SKM-1 treated with dmso at 0.1 percent for 144 hours (cell line): ENCODE data around the gene RPS6KC1.
"Not testable (repeated sequence)": the region's sequence is repeated elsewhere in the genome, so short reads cannot be mapped to it uniquely, and the experiment has no call there.

Experiments used
- DNase-seq: peaks from one replicate; lab custom pipeline; 2025; ENCODE audit not compliant: unreplicated experiment; lab: John Stamatoyannopoulos, UW

Gene RPS6KC1

DNA sequence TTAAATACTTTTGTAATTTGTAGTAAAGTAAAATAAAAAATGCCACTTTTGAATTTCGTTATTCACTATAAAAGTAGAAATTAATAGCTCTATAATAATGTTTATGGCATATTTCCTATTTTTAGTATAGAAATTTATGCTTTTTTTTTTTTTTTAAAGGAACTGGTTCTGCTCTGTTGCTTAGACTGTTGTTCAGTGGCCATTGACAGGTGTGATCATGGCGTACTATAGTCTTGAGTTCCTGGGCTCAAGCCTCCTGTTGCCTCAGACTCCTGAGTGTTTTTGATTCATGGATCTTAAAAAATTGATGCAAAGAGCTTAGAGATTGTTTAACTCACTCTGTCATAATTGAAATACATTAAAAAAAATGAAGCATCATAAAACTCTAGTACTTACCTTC is 53.6 kb downstream of the RPS6KC1 start:
- DNase-seq, result no peak

GRCh38 chr1:213106298-213106697 is 55.3 kb downstream of the RPS6KC1 start:
- DNase-seq, result no peak

- DNase-seq, result no peak
Measured at GRCh38 chr1:213107613-213108012, 56.6 kb downstream of the RPS6KC1 start.

DNA sequence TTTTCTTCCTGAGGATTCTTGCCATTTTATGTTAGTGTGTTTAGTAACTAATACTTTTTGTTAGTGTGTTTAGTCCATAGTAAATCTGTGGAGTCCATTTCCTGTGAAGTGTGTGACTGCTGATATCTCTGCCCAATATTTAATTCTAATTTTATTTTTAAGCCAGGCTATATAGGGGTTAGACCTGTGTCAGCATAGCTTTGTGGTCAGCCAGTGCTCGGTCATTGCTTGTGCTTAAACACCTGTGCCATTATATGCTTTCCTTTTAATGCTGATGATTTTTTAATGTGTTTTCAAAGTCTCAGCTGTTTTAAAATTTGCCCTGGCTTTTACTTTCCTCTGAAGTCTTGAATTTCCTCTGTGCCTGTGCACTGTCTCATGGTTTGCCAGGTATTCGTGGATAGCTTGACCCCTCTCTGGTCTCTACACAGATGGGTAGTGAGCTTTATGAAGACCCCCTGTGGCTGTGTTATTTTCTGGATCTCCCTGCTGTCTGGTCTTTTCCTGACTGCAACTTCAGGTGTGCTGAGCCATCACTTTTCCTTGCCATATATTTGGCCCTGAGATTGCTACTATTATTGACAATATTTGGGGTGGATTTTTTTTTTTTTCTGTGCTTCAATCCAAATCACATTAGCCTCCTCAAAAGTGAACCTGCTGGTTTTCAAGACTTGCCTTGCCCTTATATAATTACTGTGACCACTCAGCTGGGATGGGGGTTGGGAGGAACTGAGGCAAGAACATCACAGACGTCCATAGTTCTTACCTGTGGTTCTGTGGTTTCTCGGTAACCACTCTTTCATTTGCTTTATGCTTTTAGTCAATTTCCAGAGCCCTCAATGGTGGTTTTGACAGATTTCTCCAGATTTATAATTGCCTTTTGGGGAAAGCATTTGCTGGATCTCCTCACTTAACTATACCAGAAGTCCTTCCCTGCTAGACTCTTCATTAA is 59.6 kb downstream of the RPS6KC1 start:
- no peak for DNase-seq

DNA sequence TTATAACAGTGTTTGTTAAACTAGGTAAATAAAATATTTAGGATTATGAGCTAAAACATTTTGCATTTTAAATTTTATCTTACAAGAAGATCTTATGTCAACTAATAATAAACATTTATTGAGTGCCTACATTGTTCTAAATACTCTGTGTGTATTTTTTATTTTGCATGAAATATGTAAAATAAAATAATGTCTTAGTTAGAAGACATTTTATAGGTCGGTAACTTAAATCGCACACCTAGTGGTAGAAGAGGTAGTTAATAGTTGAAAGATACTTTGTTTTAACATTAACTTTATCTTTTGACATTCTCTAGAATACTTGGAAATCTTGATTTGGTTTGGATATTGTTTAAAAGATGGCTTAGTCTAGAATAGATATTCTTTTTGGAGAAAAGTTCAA is 60.5 kb downstream of the RPS6KC1 start:
- DNase-seq, result no peak

GRCh38 chr1:213112723-213113122 is 61.7 kb downstream of the RPS6KC1 start:
- DNase-seq, result not testable (repeated sequence)

DNA sequence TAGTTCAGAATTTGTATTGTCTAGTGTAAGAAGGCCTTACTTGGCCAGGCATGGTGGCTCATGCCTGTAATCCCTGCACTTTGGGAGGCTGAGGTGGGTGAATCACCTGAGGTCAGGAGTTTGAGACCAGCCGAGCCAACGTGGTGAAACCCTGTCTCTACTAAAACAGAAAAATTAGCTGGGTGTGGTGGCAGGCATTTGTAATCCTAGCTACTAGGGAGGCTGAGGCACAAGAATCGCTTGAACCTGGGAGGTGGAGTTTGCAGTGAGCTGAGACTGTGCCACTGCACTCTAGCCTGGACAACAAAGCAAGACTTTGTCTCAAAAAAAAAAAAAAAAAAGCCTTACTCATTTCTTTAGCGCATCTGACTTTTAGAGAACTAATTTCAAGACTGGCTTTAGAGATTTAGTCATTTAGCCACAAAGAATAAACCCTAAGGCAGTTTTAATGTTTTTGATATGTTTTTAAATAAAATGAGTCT is 66.7 kb downstream of the RPS6KC1 start:
- DNase-seq, result not testable (repeated sequence)

DNA sequence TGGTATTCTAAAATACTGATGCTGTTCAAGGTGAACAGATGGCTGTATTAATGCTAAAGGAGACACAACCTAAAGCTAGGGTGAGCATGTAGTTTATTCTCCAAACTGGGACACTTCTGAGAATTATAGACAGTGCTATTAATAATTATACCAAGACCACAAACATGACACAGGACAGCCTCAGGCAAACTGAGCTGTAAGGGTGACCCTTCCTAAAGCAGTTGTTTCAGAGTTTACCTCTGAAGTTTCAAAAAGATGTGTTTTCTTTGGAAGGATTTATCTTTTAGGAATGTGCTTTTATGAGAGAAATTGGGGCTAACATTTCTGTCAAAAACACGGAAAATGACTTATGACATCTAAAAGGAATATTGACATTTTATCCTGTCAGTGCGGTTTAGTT is 68.8 kb downstream of the RPS6KC1 start:
- no peak for DNase-seq

GRCh38 chr1:213120386-213120785 is 69.3 kb downstream of the RPS6KC1 start:
- no peak for DNase-seq

DNA sequence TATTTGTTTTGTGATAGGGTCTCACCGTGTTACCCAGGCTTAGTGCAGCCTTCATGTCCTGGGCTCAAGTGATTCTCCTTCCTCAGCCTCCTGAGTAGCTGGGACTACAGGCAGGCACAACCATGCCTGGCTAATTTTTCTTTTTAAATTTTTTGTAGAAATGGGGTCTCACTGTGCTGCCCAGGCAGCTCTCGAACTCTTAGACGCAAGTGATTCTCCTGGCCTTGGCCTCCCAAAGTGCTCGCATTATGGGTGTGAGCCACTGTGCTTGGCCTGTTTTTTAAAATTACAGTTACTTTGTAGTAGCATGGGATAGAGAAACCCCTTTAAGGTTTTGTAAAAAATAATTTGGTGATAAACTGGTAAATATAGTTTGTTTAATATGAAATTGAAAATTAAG is 69.9 kb downstream of the RPS6KC1 start:
- DNase-seq, result no peak

DNA sequence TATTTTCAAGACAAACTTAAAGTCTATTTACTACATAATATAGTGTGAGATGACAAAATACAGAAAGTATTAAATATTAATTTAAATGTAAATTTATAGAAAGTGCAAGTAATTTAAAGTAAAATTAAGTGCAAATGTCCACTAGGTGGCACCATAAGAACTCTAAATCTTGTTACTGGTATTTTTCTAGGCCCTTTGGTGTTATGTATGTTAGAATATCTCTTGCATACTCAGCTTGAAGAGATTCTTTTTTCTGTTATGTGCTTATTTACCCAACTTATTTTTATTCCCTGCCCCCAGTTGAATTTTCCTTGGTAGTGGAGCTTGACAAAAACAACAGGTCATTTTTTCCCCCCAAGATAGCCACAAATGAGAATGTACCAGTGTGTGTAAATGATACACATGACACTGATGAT is 71.5 kb downstream of the RPS6KC1 start:
- peak; percentile 39 for DNase-seq

- DNase-seq, result no peak
Measured at GRCh38 chr1:213123087-213123486, 72.0 kb downstream of the RPS6KC1 start.

GRCh38 chr1:213123536-213123935 is 72.5 kb downstream of the RPS6KC1 start:
- no peak for DNase-seq

DNA sequence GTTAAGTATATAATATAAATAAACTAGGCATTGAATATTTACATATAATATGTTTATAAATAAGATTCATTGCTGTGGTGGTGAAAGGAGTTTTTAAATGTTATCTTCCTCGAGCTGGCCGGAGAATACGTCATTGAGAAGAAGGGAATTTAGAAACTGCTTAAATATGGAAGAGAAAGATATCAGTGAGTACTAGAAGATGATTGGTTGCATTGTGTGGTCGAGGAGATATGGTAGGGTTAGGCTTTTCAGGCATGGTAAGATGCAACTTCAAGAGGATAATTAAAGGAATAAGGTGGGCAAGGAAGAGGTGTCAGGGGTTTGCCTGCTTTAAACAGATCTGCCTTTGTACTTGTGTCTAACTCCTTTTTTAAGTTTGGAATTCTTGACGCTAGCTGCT is 73.5 kb downstream of the RPS6KC1 start:
- DNase-seq, result no peak

DNA sequence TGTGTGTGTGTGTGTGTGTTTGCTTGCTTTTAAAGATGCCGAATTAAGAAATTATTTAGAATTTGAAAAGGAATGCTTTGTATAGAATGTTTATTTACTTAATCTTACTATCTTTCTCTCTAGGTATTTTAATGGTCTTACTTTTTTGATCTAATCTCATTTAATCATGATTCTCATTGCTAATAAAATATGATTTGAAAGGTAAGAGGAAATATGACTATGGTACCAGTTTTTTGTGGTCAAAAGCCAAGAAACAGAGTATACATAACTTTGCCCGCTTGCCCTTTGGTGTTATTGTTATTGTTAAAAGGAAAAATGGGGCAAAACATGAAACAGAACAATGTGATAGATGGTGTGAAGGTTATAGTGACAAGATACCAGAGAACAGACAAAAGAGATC is 74.6 kb downstream of the RPS6KC1 start:
- DNase-seq, result no peak

DNA sequence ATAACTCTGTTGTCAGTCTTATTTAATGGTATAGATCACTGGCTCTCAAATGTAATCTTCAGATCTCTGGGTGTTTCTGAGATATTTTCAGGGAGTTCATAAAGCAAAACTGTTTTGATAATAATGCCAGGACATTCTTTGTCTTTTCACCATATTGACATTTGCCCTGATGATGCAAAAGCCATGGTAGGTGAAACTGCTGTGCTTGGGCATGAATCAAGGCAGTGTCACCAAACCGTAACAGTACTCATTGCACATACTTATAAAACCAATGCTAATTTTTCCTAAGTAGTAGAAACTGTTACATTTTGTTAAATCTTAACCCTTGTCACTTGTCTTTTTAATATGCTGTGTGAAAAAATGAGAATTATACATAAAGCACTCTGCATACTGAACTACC is 76.0 kb downstream of the RPS6KC1 start:
- no peak for DNase-seq

GRCh38 chr1:213131851-213132655 is 81.0 kb downstream of the RPS6KC1 start:
- DNase-seq, result no peak

GRCh38 chr1:213135572-213135971 is 84.5 kb downstream of the RPS6KC1 start:
- no peak for DNase-seq

DNA sequence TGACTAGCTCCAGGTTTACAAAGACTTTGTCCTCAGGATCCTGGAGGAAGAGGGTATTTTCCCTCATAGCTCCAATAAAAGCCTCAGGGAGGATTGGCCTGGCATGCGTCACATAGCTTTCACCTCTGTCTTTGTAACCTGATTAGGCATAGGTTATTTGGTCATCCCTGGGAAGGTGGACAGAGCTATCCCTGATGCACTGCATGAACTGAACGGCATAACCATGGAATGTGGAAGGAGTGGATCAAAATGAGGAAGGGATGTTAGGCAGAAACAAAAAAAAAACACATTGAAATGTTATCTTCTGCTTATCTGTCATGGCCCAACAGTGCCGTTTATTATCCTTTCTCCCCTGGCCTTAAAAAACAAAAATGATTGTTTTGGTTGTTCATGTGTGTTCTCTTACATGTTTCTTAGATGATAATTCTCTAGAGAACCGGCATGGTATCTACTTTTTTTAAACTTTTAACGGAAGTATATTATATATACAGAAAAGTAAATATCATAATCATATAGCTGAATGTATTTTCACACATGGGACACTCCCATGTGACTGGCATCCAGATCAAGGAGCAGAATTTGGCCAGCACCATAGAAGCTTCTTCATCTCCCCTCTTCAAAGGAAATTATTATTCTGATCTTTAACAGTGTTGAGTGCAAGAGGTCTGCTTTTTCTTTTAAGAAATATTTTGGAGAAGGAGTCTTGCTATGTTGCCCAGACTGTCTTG is 85.3 kb downstream of the RPS6KC1 start:
- no peak for DNase-seq

DNA sequence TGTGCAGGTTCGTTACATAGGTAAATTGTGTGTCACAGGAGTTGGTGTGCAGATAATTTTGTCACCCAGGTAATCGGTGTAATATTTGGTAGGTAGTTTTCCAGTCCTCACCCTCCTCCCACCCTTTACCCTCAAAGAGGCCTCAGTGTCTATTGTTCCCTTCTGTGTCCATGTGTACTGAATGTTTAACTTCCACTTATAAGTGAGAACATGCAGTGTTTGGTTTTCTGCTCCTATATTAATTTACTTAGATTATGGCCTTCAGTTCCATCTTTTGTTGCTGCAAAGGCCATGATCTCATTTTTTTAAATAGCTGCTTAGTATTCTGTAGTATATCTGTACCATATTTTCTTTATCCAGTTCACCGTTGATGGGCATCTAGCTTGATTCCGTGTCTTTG is 87.3 kb downstream of the RPS6KC1 start:
- no peak for DNase-seq

GRCh38 chr1:213138892-213139291 is 87.9 kb downstream of the RPS6KC1 start:
- no peak for DNase-seq
